IPS DF 4.7 (cell line): ENCODE data around the gene MMP10.

Experiments used
- DNase-seq: peaks from one replicate; pipeline ENCODE4 v3.0.0-alpha.2; 2013; ENCODE audit warnings: low spot score; ENCODE audit errors: extremely low read depth

MMP10 gene

DNA sequence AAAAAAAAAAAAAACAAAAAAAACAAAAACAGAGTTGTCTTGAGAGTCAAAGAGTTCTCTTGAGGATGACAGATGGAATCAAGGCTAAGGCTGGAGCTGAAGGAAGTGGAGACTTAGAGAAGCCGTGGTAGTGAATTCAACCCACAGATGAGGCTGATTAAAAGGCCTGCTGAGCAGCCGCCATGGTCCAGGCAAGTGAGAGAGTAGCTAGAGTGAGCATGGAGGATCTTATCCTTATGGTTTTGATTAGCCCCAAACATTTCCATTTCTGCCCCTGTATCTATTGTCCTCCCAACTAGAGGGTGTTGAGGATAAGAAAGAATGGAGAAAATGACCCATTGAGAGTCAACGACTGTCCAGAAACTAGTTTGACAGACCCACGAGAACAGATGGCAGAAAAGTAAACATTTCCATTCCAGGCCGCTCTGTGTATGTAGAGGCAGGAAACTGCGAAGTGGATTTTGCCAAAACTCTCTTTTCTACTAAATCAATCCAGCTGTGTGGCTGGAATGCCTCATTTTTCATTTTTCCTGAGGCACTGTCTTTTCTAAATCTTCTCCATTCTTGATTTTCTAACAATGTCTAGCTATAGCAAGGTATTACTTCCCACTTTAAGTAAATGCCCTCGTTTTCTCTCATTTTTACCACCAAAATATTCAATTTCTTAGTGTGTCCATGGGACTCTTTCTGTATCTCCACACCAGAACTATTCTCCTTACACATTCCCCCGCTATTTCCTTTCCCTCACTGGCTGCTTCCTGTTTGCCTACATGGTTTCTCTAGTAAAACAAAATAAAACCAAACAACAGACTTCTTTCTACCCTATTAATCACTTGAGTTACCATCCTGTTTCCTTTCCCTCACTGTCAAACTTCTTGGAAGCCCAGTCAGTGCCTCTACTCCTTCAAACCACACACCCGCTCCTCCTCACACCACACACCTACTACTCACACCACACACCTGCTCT lies 50.3 kb downstream of the MMP10 start:
- no peak for DNase-seq

DNA sequence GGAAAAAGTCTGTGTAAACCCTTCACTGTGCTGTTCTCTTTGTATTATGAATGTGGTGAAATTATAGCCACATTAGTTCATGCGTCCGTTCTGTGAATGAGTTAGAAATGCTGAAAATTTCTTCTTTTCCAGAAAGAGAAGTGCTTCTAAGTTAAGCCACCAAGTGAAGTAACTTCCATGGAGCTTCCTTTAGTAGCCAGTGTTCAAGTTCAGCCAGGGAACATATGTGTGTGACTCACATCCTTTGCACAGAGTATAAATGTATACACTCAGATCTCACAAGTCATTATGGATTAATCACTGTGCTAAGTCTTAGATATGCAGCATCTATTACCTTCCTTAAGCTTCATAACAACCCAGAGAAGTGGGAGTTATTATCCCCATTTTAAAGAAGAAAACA lies 52.5 kb downstream of the MMP10 start:
- DNase-seq, result no peak

DNA sequence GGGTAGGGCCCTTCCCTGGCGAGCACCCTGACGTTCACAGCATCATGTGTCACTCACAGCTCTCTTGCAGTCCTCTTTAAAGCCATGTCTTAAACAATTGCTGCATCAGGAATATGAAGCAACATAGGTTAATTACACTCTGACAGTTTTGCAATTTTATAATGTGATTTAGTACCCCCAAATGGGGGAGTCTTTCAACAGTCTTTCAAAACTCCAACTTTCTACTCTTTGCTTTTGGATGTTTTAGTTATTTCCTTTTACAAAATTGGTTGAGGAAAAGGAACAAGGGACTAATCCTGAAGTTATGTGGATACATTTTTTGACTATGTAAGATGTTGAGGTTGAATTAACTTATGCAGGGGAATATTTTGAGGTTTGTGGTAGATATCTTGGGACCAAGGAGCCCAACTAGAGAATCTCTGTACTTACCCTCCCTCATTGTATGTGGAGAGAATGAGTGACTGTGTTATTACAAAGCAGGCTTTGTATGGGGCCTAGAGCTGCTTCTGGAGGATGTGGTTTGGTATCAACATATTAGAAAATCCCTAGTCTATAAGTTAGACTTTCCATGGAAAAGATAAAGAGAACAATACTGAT lies 55.4 kb downstream of the MMP10 start, which contains the start of gene MMP8:
Gene MMP8 (minus strand): TSS at position 51 of the 597 bp plus-strand sequence. CDS start 99 bp downstream, outside the sequence.
- DNase-seq, result no peak

DNA sequence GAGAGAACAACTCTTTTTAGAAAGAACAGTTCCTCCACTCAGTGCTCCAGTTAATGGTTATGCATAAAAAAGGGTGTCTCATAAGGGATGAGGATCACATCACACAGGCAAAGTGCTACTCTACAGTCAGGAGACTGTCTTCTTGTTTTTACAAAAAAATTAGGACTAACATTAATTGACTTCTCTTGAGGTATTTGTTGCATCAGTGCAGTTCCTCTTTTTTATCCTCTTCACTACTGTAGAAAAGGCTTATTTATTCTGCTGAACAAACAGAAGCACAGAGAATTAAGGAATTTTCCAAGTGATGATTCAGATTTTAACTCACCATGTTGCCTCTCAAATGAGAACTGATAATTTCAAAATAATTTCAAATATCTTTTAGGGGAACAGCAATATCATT lies 57.6 kb downstream of the MMP10 start:
- no peak for DNase-seq
